Umbilical cord (tissue), 2 donors: ENCODE data around the gene ZSCAN5C. TPM values are rescaled to one million over a fixed set of nuclear protein-coding genes. Genes with fewer than 3 reads are reported as not detected.
"Not testable (repeated sequence)": the region's sequence is repeated elsewhere in the genome, so short reads cannot be mapped to it uniquely, and the experiment has no call there.

ENCODE experiments used
- DNase-seq: peaks from one replicate; pipeline ENCODE4 v3.0.0-alpha.2; 2015; ENCODE audit warnings: low spot score
- total RNA-seq: library from RNA; depleted of rRNA; stranded (reverse); fragments of >200 nt; gene quantifications from one replicate; pipeline ENCODE4 v1.2.3, GENCODE V29; 2014; ENCODE audit warnings: low replicate concordance; ENCODE audit not compliant: insufficient read depth

ZSCAN5C gene
- total RNA-seq, 1 donor from 2014 or later: not detected

GRCh38 chr19:56193981-56194640 lies 8.0 kb upstream of the ZSCAN5C start:
- DNase-seq: no peak

GRCh38 chr19:56197646-56198045 lies 4.4 kb upstream of the ZSCAN5C start, which contains the start of gene ZSCAN5B:
Gene ZSCAN5B, minus strand, starts transcription at chr19:56197783. Its CDS starts 4,731 bp downstream, at chr19:56193052.
- not testable (repeated sequence) for DNase-seq

- DNase-seq: no peak
Observed at GRCh38 chr19:56199687-56200086, 2.4 kb upstream of the ZSCAN5C start.

GRCh38 chr19:56207581-56207980 lies 5.5 kb downstream of the ZSCAN5C start:
- DNase-seq: not testable (repeated sequence)

- no peak for DNase-seq
Observed at GRCh38 chr19:56209091-56209490, 7.0 kb downstream of the ZSCAN5C start.

GRCh38 chr19:56210036-56210435 lies 8.0 kb downstream of the ZSCAN5C start:
- DNase-seq: not testable (repeated sequence)

- DNase-seq: no peak
Observed at GRCh38 chr19:56211718-56212117, 9.6 kb downstream of the ZSCAN5C start.

- peak; percentile 41 for DNase-seq
Observed at GRCh38 chr19:56217039-56217949, 15.2 kb downstream of the ZSCAN5C start.

GRCh38 chr19:56218961-56219360 lies 16.9 kb downstream of the ZSCAN5C start:
- no peak for DNase-seq

GRCh38 chr19:56221442-56221841 lies 19.4 kb downstream of the ZSCAN5C start:
- DNase-seq: peak; percentile 12

- DNase-seq: no peak
Observed at GRCh38 chr19:56221851-56222250, 19.8 kb downstream of the ZSCAN5C start.

- no peak for DNase-seq
Observed at GRCh38 chr19:56222901-56223300, 20.8 kb downstream of the ZSCAN5C start.

GRCh38 chr19:56223481-56223880 lies 21.4 kb downstream of the ZSCAN5C start:
- no peak for DNase-seq

- no peak for DNase-seq
Observed at GRCh38 chr19:56245121-56245740, 43.2 kb downstream of the ZSCAN5C start.

GRCh38 chr19:56245764-56246163 lies 43.7 kb downstream of the ZSCAN5C start:
- not testable (repeated sequence) for DNase-seq

GRCh38 chr19:56248736-56249338 lies 46.8 kb downstream of the ZSCAN5C start:
- DNase-seq: not testable (repeated sequence)

- DNase-seq: peak; percentile 60
Observed at GRCh38 chr19:56252699-56253422, 50.8 kb downstream of the ZSCAN5C start.

GRCh38 chr19:56253737-56254136 lies 51.7 kb downstream of the ZSCAN5C start:
- DNase-seq: peak; percentile 68

- no peak for DNase-seq
Observed at GRCh38 chr19:56258272-56258671, 56.2 kb downstream of the ZSCAN5C start.
